ENCODE results near the gene C1orf198. TPM values are rescaled to one million over a fixed set of nuclear protein-coding genes. Genes with fewer than 3 reads are reported as not detected.

C1orf198 gene
- total RNA-seq, 1 donor from 2014 or later = 32.9 TPM

GRCh38 chr1:230821346-230821745, 47.0 kb downstream of the C1orf198 start:
- no peak overlapping the region for H3K27ac ChIP-seq (ENCODE audit: low read depth, low read length)
- H3K9ac ChIP-seq (ENCODE audit: low read depth in 1 of 3, low read length in 3 of 3) = no peak overlapping the region
- H3K27me3 ChIP-seq (ENCODE audit: control insufficient read depth in 3 of 3, insufficient read depth in 3 of 3, low read length in 3 of 3) = no peaks in the 10 kb centered on the region
- H3K9me3 ChIP-seq (ENCODE audit: control insufficient read depth in 3 of 3, low read length in 3 of 3) = no peaks in the 10 kb centered on the region
- no peaks in the 10 kb centered on the region for H3K36me3 ChIP-seq (ENCODE audit: control insufficient read depth in 3 of 3, insufficient read depth in 3 of 3, low read length in 3 of 3)
- H3K4me3 ChIP-seq (ENCODE audit: low read length in 3 of 3) = no peak overlapping the region
- peaks cover 43 to 49% (median 48%) of the 10 kb centered on the region in 3 donors for H3K4me1 ChIP-seq (ENCODE audit: control insufficient read depth in 3 of 3, insufficient read depth in 3 of 3, low read length in 3 of 3)

- Histone ChIP-seq H3K27ac (ENCODE audit: low read depth, low read length) (no peak overlapping the region), H3K36me3 (ENCODE audit: control insufficient read depth in 3 of 3, insufficient read depth in 3 of 3, low read length in 3 of 3) (no peaks in the 10 kb centered on the region), H3K27me3 (ENCODE audit: control insufficient read depth in 3 of 3, insufficient read depth in 3 of 3, low read length in 3 of 3) (no peaks in the 10 kb centered on the region), H3K4me1 (ENCODE audit: control insufficient read depth in 3 of 3, insufficient read depth in 3 of 3, low read length in 3 of 3) (peaks cover 36 to 47% (median 43%) of the 10 kb centered on the region in 3 donors), H3K4me3 (ENCODE audit: low read length in 3 of 3) (no peak overlapping the region), H3K9me3 (ENCODE audit: control insufficient read depth in 3 of 3, low read length in 3 of 3) (no peaks in the 10 kb centered on the region), H3K9ac (ENCODE audit: low read depth in 1 of 3, low read length in 3 of 3) (no peak overlapping the region)
Observed at GRCh38 chr1:230820568-230820967, 47.8 kb downstream of the C1orf198 start.

- Histone ChIP-seq H3K4me1 (ENCODE audit: control insufficient read depth in 3 of 3, insufficient read depth in 3 of 3, low read length in 3 of 3) (peaks cover 33 to 44% (median 40%) of the 10 kb centered on the region in 3 donors), H3K9me3 (ENCODE audit: control insufficient read depth in 3 of 3, low read length in 3 of 3) (no peaks in the 10 kb centered on the region), H3K4me3 (ENCODE audit: low read length in 3 of 3) (no peak overlapping the region), H3K27ac (ENCODE audit: low read depth, low read length) (no peak overlapping the region), H3K27me3 (ENCODE audit: control insufficient read depth in 3 of 3, insufficient read depth in 3 of 3, low read length in 3 of 3) (no peaks in the 10 kb centered on the region), H3K36me3 (ENCODE audit: control insufficient read depth in 3 of 3, insufficient read depth in 3 of 3, low read length in 3 of 3) (no peaks in the 10 kb centered on the region), H3K9ac (ENCODE audit: low read depth in 1 of 3, low read length in 3 of 3) (no peak overlapping the region)
Observed at GRCh38 chr1:230819976-230820375, 48.3 kb downstream of the C1orf198 start.

GRCh38 chr1:230818901-230819300, 49.4 kb downstream of the C1orf198 start:
- H3K4me3 ChIP-seq (ENCODE audit: low read length in 3 of 3) = no peak overlapping the region
- peaks cover 24 to 34% (median 30%) of the 10 kb centered on the region in 3 donors for H3K4me1 ChIP-seq (ENCODE audit: control insufficient read depth in 3 of 3, insufficient read depth in 3 of 3, low read length in 3 of 3)
- H3K9ac ChIP-seq (ENCODE audit: low read depth in 1 of 3, low read length in 3 of 3) = no peak overlapping the region
- H3K9me3 ChIP-seq (ENCODE audit: control insufficient read depth in 3 of 3, low read length in 3 of 3) = no peaks in the 10 kb centered on the region
- no peaks in the 10 kb centered on the region for H3K27me3 ChIP-seq (ENCODE audit: control insufficient read depth in 3 of 3, insufficient read depth in 3 of 3, low read length in 3 of 3)
- no peak overlapping the region for H3K27ac ChIP-seq (ENCODE audit: low read depth, low read length)
- H3K36me3 ChIP-seq (ENCODE audit: control insufficient read depth in 3 of 3, insufficient read depth in 3 of 3, low read length in 3 of 3) = no peaks in the 10 kb centered on the region

- peaks cover 19 to 28% (median 24%) of the 10 kb centered on the region in 3 donors for H3K4me1 ChIP-seq (ENCODE audit: control insufficient read depth in 3 of 3, insufficient read depth in 3 of 3, low read length in 3 of 3)
- no peaks in the 10 kb centered on the region for H3K36me3 ChIP-seq (ENCODE audit: control insufficient read depth in 3 of 3, insufficient read depth in 3 of 3, low read length in 3 of 3)
- no peaks in the 10 kb centered on the region for H3K27me3 ChIP-seq (ENCODE audit: control insufficient read depth in 3 of 3, insufficient read depth in 3 of 3, low read length in 3 of 3)
- H3K9ac ChIP-seq (ENCODE audit: low read depth in 1 of 3, low read length in 3 of 3) = no peak overlapping the region
- H3K9me3 ChIP-seq (ENCODE audit: control insufficient read depth in 3 of 3, low read length in 3 of 3) = no peaks in the 10 kb centered on the region
- H3K4me3 ChIP-seq (ENCODE audit: low read length in 3 of 3) = no peak overlapping the region
- H3K27ac ChIP-seq (ENCODE audit: low read depth, low read length) = no peak overlapping the region
Observed at GRCh38 chr1:230818367-230818766, 50.0 kb downstream of the C1orf198 start.

GRCh38 chr1:230816018-230816417, 52.3 kb downstream of the C1orf198 start:
- Histone ChIP-seq H3K9me3 (ENCODE audit: control insufficient read depth in 3 of 3, low read length in 3 of 3) (peaks cover 0 to 5% (median 0%) of the 10 kb centered on the region in 3 donors), H3K9ac (ENCODE audit: low read depth in 1 of 3, low read length in 3 of 3) (no peak overlapping the region), H3K27ac (ENCODE audit: low read depth, low read length) (no peak overlapping the region), H3K4me3 (ENCODE audit: low read length in 3 of 3) (no peak overlapping the region), H3K4me1 (ENCODE audit: control insufficient read depth in 3 of 3, insufficient read depth in 3 of 3, low read length in 3 of 3) (peaks cover 3 to 10% (median 6%) of the 10 kb centered on the region in 3 donors), H3K27me3 (ENCODE audit: control insufficient read depth in 3 of 3, insufficient read depth in 3 of 3, low read length in 3 of 3) (no peaks in the 10 kb centered on the region), H3K36me3 (ENCODE audit: control insufficient read depth in 3 of 3, insufficient read depth in 3 of 3, low read length in 3 of 3) (no peaks in the 10 kb centered on the region)

- peaks cover 0 to 5% (median 0%) of the 10 kb centered on the region in 3 donors for H3K9me3 ChIP-seq (ENCODE audit: control insufficient read depth in 3 of 3, low read length in 3 of 3)
- no peak overlapping the region for H3K4me3 ChIP-seq (ENCODE audit: low read length in 3 of 3)
- no peak overlapping the region for H3K9ac ChIP-seq (ENCODE audit: low read depth in 1 of 3, low read length in 3 of 3)
- H3K36me3 ChIP-seq (ENCODE audit: control insufficient read depth in 3 of 3, insufficient read depth in 3 of 3, low read length in 3 of 3) = no peaks in the 10 kb centered on the region
- peaks cover 3 to 10% (median 6%) of the 10 kb centered on the region in 3 donors for H3K4me1 ChIP-seq (ENCODE audit: control insufficient read depth in 3 of 3, insufficient read depth in 3 of 3, low read length in 3 of 3)
- H3K27me3 ChIP-seq (ENCODE audit: control insufficient read depth in 3 of 3, insufficient read depth in 3 of 3, low read length in 3 of 3) = no peaks in the 10 kb centered on the region
- no peak overlapping the region for H3K27ac ChIP-seq (ENCODE audit: low read depth, low read length)
Observed at GRCh38 chr1:230814949-230815692, 53.2 kb downstream of the C1orf198 start.

GRCh38 chr1:230812568-230812967, 55.8 kb downstream of the C1orf198 start:
- H3K9me3 ChIP-seq (ENCODE audit: control insufficient read depth in 3 of 3, low read length in 3 of 3) = peaks cover 0 to 5% (median 0%) of the 10 kb centered on the region in 3 donors
- no peaks in the 10 kb centered on the region for H3K36me3 ChIP-seq (ENCODE audit: control insufficient read depth in 3 of 3, insufficient read depth in 3 of 3, low read length in 3 of 3)
- H3K4me3 ChIP-seq (ENCODE audit: low read length in 3 of 3) = no peak overlapping the region
- no peak overlapping the region for H3K27ac ChIP-seq (ENCODE audit: low read depth, low read length)
- H3K4me1 ChIP-seq (ENCODE audit: control insufficient read depth in 3 of 3, insufficient read depth in 3 of 3, low read length in 3 of 3) = peaks cover 3 to 30% (median 25%) of the 10 kb centered on the region in 3 donors
- no peaks in the 10 kb centered on the region for H3K27me3 ChIP-seq (ENCODE audit: control insufficient read depth in 3 of 3, insufficient read depth in 3 of 3, low read length in 3 of 3)
- H3K9ac ChIP-seq (ENCODE audit: low read depth in 1 of 3, low read length in 3 of 3) = no peak overlapping the region

- no peaks in the 10 kb centered on the region for H3K36me3 ChIP-seq (ENCODE audit: control insufficient read depth in 3 of 3, insufficient read depth in 3 of 3, low read length in 3 of 3)
- no peak overlapping the region for H3K9ac ChIP-seq (ENCODE audit: low read depth in 1 of 3, low read length in 3 of 3)
- H3K27ac ChIP-seq (ENCODE audit: low read depth, low read length) = no peak overlapping the region
- peaks cover 0 to 5% (median 0%) of the 10 kb centered on the region in 3 donors for H3K9me3 ChIP-seq (ENCODE audit: control insufficient read depth in 3 of 3, low read length in 3 of 3)
- no peaks in the 10 kb centered on the region for H3K27me3 ChIP-seq (ENCODE audit: control insufficient read depth in 3 of 3, insufficient read depth in 3 of 3, low read length in 3 of 3)
- peaks cover 0 to 29% (median 25%) of the 10 kb centered on the region in 3 donors for H3K4me1 ChIP-seq (ENCODE audit: control insufficient read depth in 3 of 3, insufficient read depth in 3 of 3, low read length in 3 of 3)
- H3K4me3 ChIP-seq (ENCODE audit: low read length in 3 of 3) = no peak overlapping the region
Observed at GRCh38 chr1:230809256-230809990, 58.9 kb downstream of the C1orf198 start.
